GM18526 (cell line): ENCODE results near the gene SLCO2B1.

Experiments used
- POLR2A ChIP-seq: IDR thresholded peaks from 3 replicates; pipeline ENCODE4 v1.6.1; 2011; ENCODE audit not compliant: insufficient read length; ENCODE audit errors: extremely low read depth

SLCO2B1 gene

GRCh38 chr11:75154646-75155569, 4.0 kb downstream of the SLCO2B1 start:
- TF ChIP-seq POLR2A = no peak

- no peak for TF ChIP-seq POLR2A
These were observed 4.9 kb downstream of the SLCO2B1 start for GRCh38 chr11:75155570-75156422.

GRCh38 chr11:75158241-75158640, 7.3 kb downstream of the SLCO2B1 start:
- no peak for TF ChIP-seq POLR2A

- no peak for TF ChIP-seq POLR2A
These were observed 7.8 kb downstream of the SLCO2B1 start for GRCh38 chr11:75158696-75159150.

GRCh38 chr11:75159151-75159953, 8.4 kb downstream of the SLCO2B1 start:
- no peak for TF ChIP-seq POLR2A

- no peak for TF ChIP-seq POLR2A
These were observed 9.4 kb downstream of the SLCO2B1 start for GRCh38 chr11:75160220-75160757.

- TF ChIP-seq POLR2A = no peak
These were observed 10.0 kb downstream of the SLCO2B1 start for GRCh38 chr11:75160880-75161279.

GRCh38 chr11:75161506-75162095, 10.7 kb downstream of the SLCO2B1 start:
- no peak for TF ChIP-seq POLR2A

GRCh38 chr11:75162954-75163353, 12.0 kb downstream of the SLCO2B1 start:
- TF ChIP-seq POLR2A = no peak

- TF ChIP-seq POLR2A = no peak
These were observed 13.3 kb downstream of the SLCO2B1 start for GRCh38 chr11:75163921-75164849.

- no peak for TF ChIP-seq POLR2A
These were observed 14.8 kb downstream of the SLCO2B1 start for GRCh38 chr11:75165721-75166120.

GRCh38 chr11:75166791-75167190, 15.9 kb downstream of the SLCO2B1 start:
- no peak for TF ChIP-seq POLR2A

- TF ChIP-seq POLR2A = no peak
These were observed 16.7 kb downstream of the SLCO2B1 start for GRCh38 chr11:75167617-75168016.
